Posterior vena cava (tissue), 2 donors: ENCODE data around the gene BPIFB6. TPM values are rescaled to one million over a fixed set of nuclear protein-coding genes. Genes with fewer than 3 reads are reported as not detected.

Experiments
- DNase-seq: peaks from one replicate; pipeline ENCODE4 v3.0.0-alpha.2; 2020; ENCODE audit warnings: low spot score
- intact Hi-C, 2 donors: fragments of 100-400 bp; cut with DNase I; formaldehyde crosslinking; loops; one replicate each; pipeline versions ENCODE4 v1.14.1 to v1.14.2; 2022 to 2023
- total RNA-seq, 2 donors: library from RNA; stranded (reverse); fragmentation: NEBNext Ultra II Directional; extraction: Animal tissue kit (Norgen Biotek cat#: 25700); gene quantifications; one replicate each; pipeline ENCODE4 v1.2.1, GENCODE V29; 2021
- donor health status: DM: yes; HTN: yes; CAD: no.
- donor health status: DM: yes; HTN: yes; CAD: no.

Gene BPIFB6
- total RNA-seq, 2 donors from 2014 or later: not detected

GRCh38 chr20:33046412-33046811, 15.0 kb downstream of the BPIFB6 start:
- intact Hi-C loops: no loop called here
- no peak for DNase-seq

GRCh38 chr20:33051333-33051732, 19.9 kb downstream of the BPIFB6 start:
- no peak for DNase-seq
- intact Hi-C loops: no loop called here

GRCh38 chr20:33053291-33054106, 22.1 kb downstream of the BPIFB6 start, which contains the start of gene BPIFB3:
Gene BPIFB3 (plus strand): TSS chr20:33053903. CDS start chr20:33055436, 1,533 bp downstream.
- DNase-seq: no peak
- intact Hi-C loops: no loop called here

GRCh38 chr20:33054381-33054780, 22.9 kb downstream of the BPIFB6 start:
- intact Hi-C loops: no loop called here
- DNase-seq: no peak

GRCh38 chr20:33054791-33055190, 23.3 kb downstream of the BPIFB6 start:
- no peak for DNase-seq
- intact Hi-C loops: loop anchor here in 1 of 2 donors (1.0 kb wide), 1 partner anchor 27 kb away; no protein-coding TSS in a partner anchor

- intact Hi-C loops: no loop called here
These were observed 27.7 kb downstream of the BPIFB6 start for GRCh38 chr20:33059136-33059535.

GRCh38 chr20:33059741-33060390, 28.4 kb downstream of the BPIFB6 start:
- intact Hi-C loops: no loop called here
- DNase-seq: no peak

More at GRCh38 chr20:33059136-33059535, 27.7 kb downstream of the BPIFB6 start:
- no peak for DNase-seq

GRCh38 chr20:33061658-33062028, 30.2 kb downstream of the BPIFB6 start:
- intact Hi-C loops: no loop called here
- no peak for DNase-seq

GRCh38 chr20:33062105-33062824, 30.8 kb downstream of the BPIFB6 start:
- no peak for DNase-seq
- intact Hi-C loops: no loop called here

- no peak for DNase-seq
- intact Hi-C loops: no loop called here
These were observed 31.3 kb downstream of the BPIFB6 start for GRCh38 chr20:33062825-33063149.

- no peak for DNase-seq
- intact Hi-C loops: no loop called here
These were observed 31.8 kb downstream of the BPIFB6 start for GRCh38 chr20:33063271-33063670.

GRCh38 chr20:33064572-33065287, 33.3 kb downstream of the BPIFB6 start:
- intact Hi-C loops: no loop called here
- no peak for DNase-seq

- DNase-seq: no peak
- intact Hi-C loops: no loop called here
These were observed 34.3 kb downstream of the BPIFB6 start for GRCh38 chr20:33065785-33066184.

GRCh38 chr20:33067806-33068205, 36.4 kb downstream of the BPIFB6 start:
- DNase-seq: no peak
- intact Hi-C loops: no loop called here

- intact Hi-C loops: no loop called here
- no peak for DNase-seq
These were observed 36.9 kb downstream of the BPIFB6 start for GRCh38 chr20:33068251-33068939.

GRCh38 chr20:33069673-33070072, 38.2 kb downstream of the BPIFB6 start:
- intact Hi-C loops: no loop called here
- no peak for DNase-seq

GRCh38 chr20:33070111-33071053, 38.9 kb downstream of the BPIFB6 start:
- DNase-seq: no peak

GRCh38 chr20:33071198-33071597, 39.8 kb downstream of the BPIFB6 start:
- no peak for DNase-seq
- intact Hi-C loops: no loop called here

More at GRCh38 chr20:33070111-33071053, 38.9 kb downstream of the BPIFB6 start:
- intact Hi-C loops: no loop called here
